H1 (cell line): ENCODE results near the gene PKP1. TPM values are rescaled to one million over a fixed set of nuclear protein-coding genes. Genes with fewer than 3 reads are reported as not detected.

Experiments used
- BACH1 ChIP-seq: IDR thresholded peaks from 2 replicates; pipeline ENCODE4 v1.6.1; 2012; ENCODE audit warnings: low read length, improper control_type of control experiment
- MAX ChIP-seq: IDR thresholded peaks from 2 replicates; pipeline ENCODE4 v1.6.1; 2012; ENCODE audit warnings: inconsistent platforms
- SAP30 ChIP-seq: fragments of 300-600 bp; sonication (generic); IDR thresholded peaks from 2 replicates; pipeline ENCODE4 v1.7.1; 2012; ENCODE audit warnings: low read length, moderate library complexity, mild to moderate bottlenecking, inconsistent platforms; ENCODE audit not compliant: insufficient read depth, insufficient replicate concordance
- SP1 ChIP-seq: IDR thresholded peaks from 2 replicates; pipeline ENCODE4 v1.6.1; 2011; ENCODE audit warnings: low read depth, low read length
- polyA plus RNA-seq, 7 experiments: library from polyadenylated mRNA; depleted of rRNA in 3 of 7; stranded (reverse) in 5 of 7; unstranded in 2 of 7; fragments of >200 nt in 5 of 7; fragments of 200-250 nt in 2 of 7; gene quantifications; 1 replicate in 5 of 7; 2 replicates in 1 of 7; 4 replicates in 1 of 7; pipeline versions ENCODE4 v1.2.1 to v1.2.3, GENCODE V29; 2011 to 2013; ENCODE audit warnings: missing spikeins in 2 of 7, mixed read lengths in 2 of 7
- total RNA-seq: library from RNA; stranded (reverse); fragmentation: NEBNext Ultra II Directional; extraction: Animal tissue kit (Norgen Biotek cat#: 25700); gene quantifications from 2 replicates; pipeline ENCODE4 v1.2.1, GENCODE V29; 2021

PKP1 gene
- total and polyA plus RNA-seq, 2 of the 8 experiments (the other 6 are each of a cell fraction or from before 2014, with no cell fraction given): 0.21 to 0.95 TPM

- no peak for TF ChIP-seq SAP30
- no peak for TF ChIP-seq MAX
- no peak for TF ChIP-seq SP1
- no peak for TF ChIP-seq BACH1
- TF ChIP-seq, all 59 proteins: peak for 0
These were observed 43.4 kb downstream of the PKP1 start (continued) for GRCh38 chr1:201326710-201327109.
